H1 (cell line): ENCODE results near the gene TP53I11. TPM values are rescaled to one million over a fixed set of nuclear protein-coding genes. Genes with fewer than 3 reads are reported as not detected.

Source experiments
- CTCF ChIA-PET: fragments of 300-600 bp; sonication (Branson Sonifier 250); formaldehyde crosslinking; loops from one replicate; lab custom pipeline; 2021; ENCODE audit not compliant: partially characterized antibody; lab: Charles Lee
- POLR2A ChIA-PET: fragments of 300-600 bp; sonication (Branson Sonifier 250); formaldehyde crosslinking; loops from one replicate; lab custom pipeline; 2021; ENCODE audit warnings: inconsistent platforms; ENCODE audit not compliant: partially characterized antibody; lab: Charles Lee
- DNase-seq, 2 experiments: peaks; one replicate each; pipeline versions ENCODE4 v3.0.0 to v3.0.0-alpha.2; 2010 to 2022; ENCODE audit warnings: low spot score in 2 of 2, low read depth in 1 of 2, mixed read lengths in 1 of 2
- FAIRE-seq: peaks from 2 replicates; lab custom pipeline; 2011; peaks lifted over from hg19 to GRCh38; lab: Jason Lieb, UNC
- H2AFZ ChIP-seq: 2 replicates; pipeline ENCODE4 v1.8.1; 2012; ENCODE audit warnings: low read length, inconsistent platforms
- H2AK5ac ChIP-seq: 2 replicates; pipeline ENCODE4 v1.6.1; 2013; ENCODE audit warnings: low read depth, low read length
- H2BK120ac ChIP-seq: replicated peaks from 2 replicates; pipeline ENCODE3; 2013; ENCODE audit warnings: low read depth, low read length, inconsistent platforms
- H2BK12ac ChIP-seq: 2 replicates; pipeline ENCODE4 v1.6.1; 2013; ENCODE audit warnings: low read depth, low read length
- H2BK15ac ChIP-seq: 2 replicates; pipeline ENCODE4 v1.6.1; 2013; ENCODE audit warnings: low read length
- H2BK20ac ChIP-seq: 2 replicates; pipeline ENCODE4 v1.6.1; 2013; ENCODE audit warnings: low read length
- H2BK5ac ChIP-seq: 2 replicates; pipeline ENCODE4 v1.6.1; 2013; ENCODE audit warnings: low read depth, low read length
- H3K14ac ChIP-seq: 2 replicates; pipeline ENCODE4 v1.6.1; 2013; ENCODE audit warnings: inconsistent platforms; ENCODE audit not compliant: insufficient read length
- H3K18ac ChIP-seq: 2 replicates; pipeline ENCODE4 v1.6.1; 2013; ENCODE audit warnings: low read length; ENCODE audit errors: extremely low read depth
- H3K23ac ChIP-seq: 2 replicates; pipeline ENCODE4 v1.6.1; 2013; ENCODE audit warnings: inconsistent platforms; ENCODE audit not compliant: insufficient read length
- H3K23me2 ChIP-seq: 2 replicates; pipeline ENCODE4 v1.6.1; 2013; ENCODE audit warnings: low read depth, low read length
- H3K27ac ChIP-seq: 2 replicates; pipeline ENCODE4 v1.6.1; 2011; ENCODE audit warnings: low read depth, low read length, inconsistent platforms
- H3K27me3 ChIP-seq, 4 experiments: replicated peaks in 1 of 4; 1 replicate in 1 of 4; 2 replicates in 3 of 4; pipeline versions ENCODE4 v1.6.1 to v1.8.1; 2011 to 2013; ENCODE audit warnings: low read length in 3 of 4, mild to moderate bottlenecking in 3 of 4, inconsistent platforms in 2 of 4, mixed read lengths in 2 of 4, moderate library complexity in 1 of 4; ENCODE audit not compliant: control insufficient read depth in 3 of 4, insufficient read depth in 3 of 4; ENCODE audit errors: extremely low read depth in 1 of 4
- H3K36me3 ChIP-seq, 4 experiments: 2 replicates each; pipeline versions ENCODE4 v1.6.1 to v1.8.1; 2011 to 2013; ENCODE audit warnings: mild to moderate bottlenecking in 4 of 4, low read length in 3 of 4, moderate library complexity in 2 of 4, control low read depth in 1 of 4, inconsistent platforms in 1 of 4; ENCODE audit not compliant: insufficient read depth in 4 of 4, control insufficient read depth in 2 of 4
- H3K4ac ChIP-seq: replicated peaks from 2 replicates; pipeline ENCODE3; 2013; ENCODE audit warnings: low read length, low read depth, mixed read lengths, inconsistent platforms; ENCODE audit not compliant: insufficient read length
- H3K4me1 ChIP-seq, 4 experiments: replicated peaks in 1 of 4; 1 replicate in 1 of 4; 2 replicates in 3 of 4; pipeline versions ENCODE4 v1.6.1 to v1.8.1; 2011 to 2013; ENCODE audit warnings: low read length in 3 of 4, inconsistent platforms in 2 of 4, mixed read lengths in 1 of 4; ENCODE audit not compliant: insufficient read depth in 4 of 4, control insufficient read depth in 3 of 4
- H3K4me2 ChIP-seq, 2 experiments: 2 replicates each; pipeline versions ENCODE4 v1.6.1 to v1.8.1; 2011 to 2013; ENCODE audit warnings: low read depth in 2 of 2, low read length in 2 of 2, control low read depth in 1 of 2, inconsistent platforms in 1 of 2, mild to moderate bottlenecking in 1 of 2; ENCODE audit not compliant: insufficient read depth in 1 of 2
- H3K4me3 ChIP-seq, 4 experiments: fragments of 200-600, 300-600 bp in 1 of 4; sonication (generic), shearing (Covaris generic), sonication (Bioruptor Twin) in 1 of 4; 2 replicates each; pipeline versions ENCODE4 v1.5.1 to v1.8.1; 2011 to 2016; ENCODE audit warnings: low read length in 4 of 4, low read depth in 3 of 4, control low read depth in 2 of 4, inconsistent platforms in 2 of 4, mild to moderate bottlenecking in 2 of 4, mixed read lengths in 1 of 4, moderate library complexity in 1 of 4; ENCODE audit not compliant: insufficient read depth in 2 of 4; ENCODE audit errors: extremely low read depth in 1 of 4
- H3K56ac ChIP-seq: replicated peaks from 2 replicates; pipeline ENCODE3; 2013; ENCODE audit warnings: low read depth, mild to moderate bottlenecking, mixed read lengths, low read length, inconsistent platforms; ENCODE audit not compliant: insufficient read length
- H3K79me1 ChIP-seq: 2 replicates; pipeline ENCODE4 v1.6.1; 2013; ENCODE audit warnings: low read depth, low read length, control low read depth
- H3K79me2 ChIP-seq, 2 experiments: 2 replicates each; pipeline versions ENCODE4 v1.6.1 to v1.8.1; 2012 to 2013; ENCODE audit warnings: low read length in 2 of 2, mild to moderate bottlenecking in 2 of 2, inconsistent platforms in 1 of 2; ENCODE audit not compliant: insufficient read depth in 2 of 2, control insufficient read depth in 1 of 2
- H3K9ac ChIP-seq, 4 experiments: replicated peaks in 1 of 4; 1 replicate in 1 of 4; 2 replicates in 3 of 4; pipeline versions ENCODE4 v1.6.1 to v1.8.1; 2011 to 2013; ENCODE audit warnings: low read depth in 3 of 4, low read length in 3 of 4, control low read depth in 2 of 4, mild to moderate bottlenecking in 2 of 4, moderate library complexity in 2 of 4, inconsistent platforms in 1 of 4; ENCODE audit errors: extremely low read depth in 1 of 4
- H3K9me3 ChIP-seq, 2 experiments: 2 replicates each; pipeline versions ENCODE4 v1.6.1 to v1.8.1; 2012 to 2013; ENCODE audit warnings: mild to moderate bottlenecking in 2 of 2, moderate library complexity in 2 of 2, control low read depth in 1 of 2, inconsistent platforms in 1 of 2, low read depth in 1 of 2, low read length in 1 of 2, mixed read lengths in 1 of 2; ENCODE audit not compliant: insufficient read depth in 2 of 2
- H4K20me1 ChIP-seq, 2 experiments: replicated peaks in 1 of 2; 2 replicates each; pipeline versions ENCODE3 to v1.8.1; 2011 to 2013; ENCODE audit warnings: inconsistent platforms in 2 of 2, low read length in 2 of 2, mild to moderate bottlenecking in 1 of 2; ENCODE audit not compliant: insufficient read depth in 2 of 2, control insufficient read depth in 1 of 2
- H4K5ac ChIP-seq: 2 replicates; pipeline ENCODE4 v1.6.1; 2013; ENCODE audit warnings: low read length, low read depth, mixed read lengths, inconsistent platforms; ENCODE audit not compliant: insufficient read length
- H4K8ac ChIP-seq: 2 replicates; pipeline ENCODE4 v1.8.0; 2013; ENCODE audit warnings: mild to moderate bottlenecking, moderate library complexity, low read length, inconsistent platforms; ENCODE audit not compliant: insufficient read depth; ENCODE audit errors: extremely low read depth
- H4K91ac ChIP-seq: replicated peaks from 2 replicates; pipeline ENCODE3; 2013; ENCODE audit warnings: low read length, mixed read lengths, inconsistent platforms; ENCODE audit not compliant: insufficient read length
- ASH2L ChIP-seq: fragments of 200-600, 300-600 bp; sonication (generic); IDR thresholded peaks from one replicate; pipeline ENCODE4 v1.7.1; 2017; ENCODE audit warnings: low read length
- CHD2 ChIP-seq: IDR thresholded peaks from 2 replicates; pipeline ENCODE4 v1.6.1; 2012; ENCODE audit warnings: low read length, improper control_type of control experiment
- KDM4A ChIP-seq: IDR thresholded peaks from one replicate; pipeline ENCODE4 v1.7.1; 2012; ENCODE audit warnings: low read depth, mild to moderate bottlenecking, moderate library complexity, low read length, inconsistent platforms; ENCODE audit not compliant: severe bottlenecking
- KDM5A ChIP-seq: fragments of 200-600 bp; IDR thresholded peaks from 2 replicates; pipeline ENCODE4 v1.7.1; 2012; ENCODE audit warnings: mild to moderate bottlenecking, low read length, inconsistent platforms, mixed read lengths
- MAX ChIP-seq: IDR thresholded peaks from 2 replicates; pipeline ENCODE4 v1.6.1; 2012; ENCODE audit warnings: inconsistent platforms
- POU5F1 ChIP-seq: IDR thresholded peaks from 2 replicates; pipeline ENCODE4 v1.6.1; 2011; ENCODE audit warnings: low read depth, mild to moderate bottlenecking, low read length, moderate library complexity
- RAD21 ChIP-seq, 2 experiments: IDR thresholded peaks in 1 of 2; conservative IDR thresholded peaks in 1 of 2; 2 replicates each; pipeline ENCODE4 v1.6.1; 2011; ENCODE audit warnings: low read depth in 2 of 2, low read length in 2 of 2, improper control_type of control experiment in 1 of 2, inconsistent platforms in 1 of 2, mild to moderate bottlenecking in 1 of 2, moderate library complexity in 1 of 2
- SIX5 ChIP-seq: IDR thresholded peaks from 2 replicates; pipeline ENCODE4 v1.6.1; 2011; ENCODE audit warnings: mild to moderate bottlenecking, low read depth, low read length
- SP4 ChIP-seq: IDR thresholded peaks from 2 replicates; pipeline ENCODE4 v1.6.1; 2012; ENCODE audit warnings: low read length, inconsistent platforms
- ZNF274 ChIP-seq: IDR thresholded peaks from 2 replicates; pipeline ENCODE4 v1.7.0; 2012; ENCODE audit warnings: low read length, borderline replicate concordance; ENCODE audit errors: extremely low read depth
- WGBS, 2 experiments: shearing (Covaris generic) in 1 of 2; methylation state at CpG; one replicate each; pipeline versions ENCODE4 v1.1.6 to v1.1.7; 2013 to 2015; ENCODE audit warnings: low lambda C conversion rate in 2 of 2, mixed read lengths in 2 of 2, inconsistent platforms in 1 of 2, low coverage in 1 of 2, missing lambda C conversion rate in 1 of 2; ENCODE audit not compliant: insufficient replicate concordance in 2 of 2, insufficient coverage in 1 of 2, insufficient read length in 1 of 2; ENCODE audit errors: extremely low coverage in 1 of 2, missing lambda C conversion rate in 1 of 2; 5-methylcytosine and 5-hydroxymethylcytosine counted together
- polyA plus RNA-seq, 7 experiments: library from polyadenylated mRNA; depleted of rRNA in 3 of 7; stranded (reverse) in 5 of 7; unstranded in 2 of 7; fragments of >200 nt in 5 of 7; fragments of 200-250 nt in 2 of 7; gene quantifications; 1 replicate in 5 of 7; 2 replicates in 1 of 7; 4 replicates in 1 of 7; pipeline versions ENCODE4 v1.2.1 to v1.2.3, GENCODE V29; 2011 to 2013; ENCODE audit warnings: missing spikeins in 2 of 7, mixed read lengths in 2 of 7
- total RNA-seq: library from RNA; stranded (reverse); fragmentation: NEBNext Ultra II Directional; extraction: Animal tissue kit (Norgen Biotek cat#: 25700); gene quantifications from 2 replicates; pipeline ENCODE4 v1.2.1, GENCODE V29; 2021

TP53I11 gene
- total and polyA plus RNA-seq, 2 of the 8 experiments (the other 6 are each of a cell fraction or from before 2014, with no cell fraction given) = 34.0 to 46.3 TPM

GRCh38 chr11:44915621-44916020 lies 35.1 kb downstream of the TP53I11 start:
- H2BK15ac ChIP-seq = no peak overlapping the region
- no peak overlapping the region for H2BK120ac ChIP-seq
- FAIRE-seq (no peak), DNase-seq (no peak)
- H3K79me1 ChIP-seq = no peaks in the 10 kb centered on the region
- H4K91ac ChIP-seq = no peak overlapping the region
- no peak overlapping the region for H3K4me2 ChIP-seq
- H3K18ac ChIP-seq = no peak overlapping the region
- no peak overlapping the region for H4K8ac ChIP-seq
- H3K79me2 ChIP-seq = 0 out of 4 replicates have a peak, but pooled peaks cover 0 to 3% of the 10 kb centered on the region in 2 experiments
- ChIA-PET POLR2A (interaction anchor here (1.2 kb wide), 1 partner anchor 25 kb away, joined by 3 read pairs; no protein-coding TSS in a partner anchor), CTCF (interaction anchor here (0.6 to 7.1 kb wide), 5 partner anchors 12 to 295 kb away, joined by 3 to 63 read pairs (median 3); no protein-coding TSS in a partner anchor)
- no peak overlapping the region for H4K5ac ChIP-seq
- no peak overlapping the region for H2AK5ac ChIP-seq
- H2BK5ac ChIP-seq = no peak overlapping the region
- peaks cover 0 to 3% of the 10 kb centered on the region in 2 experiments for H4K20me1 ChIP-seq
- WGBS, 2 experiments = 84% methylated on average over 10 of the region's 10 CpGs; no CpG with 5 or more reads in 1 of the 2 experiments
- no peak overlapping the region for H2BK12ac ChIP-seq
- H3K14ac ChIP-seq = no peak overlapping the region
- no peak overlapping the region for H3K9ac ChIP-seq
- H2BK20ac ChIP-seq = no peak overlapping the region
- H3K4me3 ChIP-seq = no peak overlapping the region
- H3K4ac ChIP-seq = no peak overlapping the region
- H3K56ac ChIP-seq = no peak overlapping the region
- H2AFZ ChIP-seq = no peak overlapping the region
- no peak overlapping the region for H3K23ac ChIP-seq
- TF ChIP-seq SP4 = no peak
- TF ChIP-seq ASH2L = no peak
- no peak for TF ChIP-seq CHD2
- no peak for TF ChIP-seq KDM5A
- TF ChIP-seq POU5F1 = no peak
- TF ChIP-seq SIX5 = no peak
- no peak for TF ChIP-seq KDM4A
- TF ChIP-seq ZNF274 = no peak
- TF ChIP-seq RAD21 (IDR thresholded peaks at IDR 0.05 in 1 of 2, conservative IDR thresholded peaks at IDR 0.05 in 1 of 2; ENCODE audit: low read depth in 2 of 2, low read length in 2 of 2) = no peak
- no peak for TF ChIP-seq MAX
- H3K27ac ChIP-seq = no peak overlapping the region
- H3K36me3 ChIP-seq = no peaks in the 10 kb centered on the region
- H3K27me3 ChIP-seq = no peaks in the 10 kb centered on the region; a peak in 1 of 7 replicates
- H3K9me3 ChIP-seq = no peaks in the 10 kb centered on the region
- no peaks in the 10 kb centered on the region for H3K23me2 ChIP-seq
- peaks cover 0 to 28% (median 5%) of the 10 kb centered on the region in 4 experiments; a peak in 6 of 7 replicates for H3K4me1 ChIP-seq
